HG02852 (cell line): ENCODE data around the gene PSEN2.

Experiments used
- ATAC-seq: cut with Tn5 transposase; IDR thresholded peaks from one replicate; pipeline ENCODE4 v1.9.1; 2021; ENCODE audit warnings: mild to moderate bottlenecking, moderate library complexity; ENCODE audit not compliant: unreplicated experiment

The PSEN2 gene

DNA sequence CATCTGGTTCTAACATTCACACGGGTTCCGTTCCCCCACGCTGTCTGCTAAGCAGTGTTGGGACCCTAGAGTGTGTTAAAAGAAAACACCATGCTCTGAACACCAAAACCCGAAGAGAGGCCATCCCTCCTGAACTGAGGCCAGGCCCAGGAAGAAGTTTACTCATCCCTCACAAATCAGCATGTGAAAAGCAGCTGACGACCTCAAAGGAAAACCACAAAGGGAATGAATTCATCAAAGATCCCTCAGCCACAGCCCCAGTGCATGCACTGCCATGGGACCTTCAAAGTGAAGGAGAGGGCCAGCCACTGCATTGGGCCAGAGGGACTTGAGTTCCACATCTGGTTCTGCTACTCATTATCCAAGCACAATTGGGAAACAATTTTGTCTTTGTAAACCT, 7.0 kb upstream of the PSEN2 start:
- no peak for ATAC-seq

GRCh38 chr1:226864311-226864710, 6.1 kb upstream of the PSEN2 start:
- ATAC-seq, result no peak

GRCh38 chr1:226865590-226865989, 4.8 kb upstream of the PSEN2 start:
- no peak for ATAC-seq

- no peak for ATAC-seq
These were observed 2.9 kb upstream of the PSEN2 start for GRCh38 chr1:226867461-226868054.

- ATAC-seq, result no peak
These were observed 1.7 kb upstream of the PSEN2 start for GRCh38 chr1:226868726-226869125.

DNA sequence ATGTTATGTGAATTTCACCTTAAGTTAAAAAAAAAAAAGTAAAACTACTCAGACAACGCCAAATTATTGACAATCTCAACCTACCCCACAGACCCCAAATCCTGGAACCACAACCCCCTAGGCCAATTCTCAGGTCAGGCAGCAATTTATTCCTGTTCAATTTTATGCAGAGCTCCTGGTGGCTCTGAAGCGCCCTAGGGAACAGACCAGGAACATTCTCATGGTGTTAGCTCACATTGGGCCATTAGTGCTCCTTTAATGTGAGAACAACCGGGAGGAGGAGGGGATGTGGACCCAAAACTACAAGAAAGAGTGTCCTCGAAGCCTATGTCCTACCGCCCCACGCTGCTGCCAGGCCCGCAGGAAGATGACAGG, 403 bp upstream of the PSEN2 start:
- ATAC-seq, result no peak

DNA sequence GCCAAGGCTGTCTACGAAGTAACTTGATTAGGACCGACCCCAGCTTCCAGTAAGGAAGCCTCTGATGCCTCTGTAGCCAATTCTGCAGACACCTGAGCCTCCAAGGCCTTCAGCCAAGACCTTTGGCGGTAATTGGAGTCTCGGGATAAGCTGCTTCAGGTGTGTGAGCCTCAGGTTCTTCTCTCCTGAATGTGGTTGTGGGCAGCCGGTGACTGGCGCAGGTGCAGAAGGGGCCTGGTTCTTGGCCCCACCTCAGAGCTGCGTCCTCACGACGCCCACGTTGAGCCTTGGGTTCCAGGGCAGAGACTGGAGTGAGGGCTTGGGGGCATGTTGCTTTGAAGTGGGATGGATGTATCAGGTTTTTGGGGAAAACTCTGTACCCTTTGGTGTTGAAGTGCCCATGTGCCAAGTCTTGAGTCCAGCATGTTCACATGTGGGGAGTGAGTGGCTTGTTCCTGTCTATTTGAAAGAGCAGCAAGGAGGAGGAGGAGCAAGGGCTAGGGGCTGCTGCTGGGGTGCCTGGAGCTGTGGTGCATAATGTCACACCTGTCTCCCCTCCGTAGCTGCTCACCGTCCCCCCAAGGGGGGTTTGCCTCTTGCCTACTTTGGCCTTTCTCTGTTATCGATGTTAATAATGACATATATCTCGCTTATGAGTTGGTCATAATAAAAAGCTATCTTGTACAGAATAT, 1.4 kb downstream of the PSEN2 start:
- ATAC-seq, result no peak

DNA sequence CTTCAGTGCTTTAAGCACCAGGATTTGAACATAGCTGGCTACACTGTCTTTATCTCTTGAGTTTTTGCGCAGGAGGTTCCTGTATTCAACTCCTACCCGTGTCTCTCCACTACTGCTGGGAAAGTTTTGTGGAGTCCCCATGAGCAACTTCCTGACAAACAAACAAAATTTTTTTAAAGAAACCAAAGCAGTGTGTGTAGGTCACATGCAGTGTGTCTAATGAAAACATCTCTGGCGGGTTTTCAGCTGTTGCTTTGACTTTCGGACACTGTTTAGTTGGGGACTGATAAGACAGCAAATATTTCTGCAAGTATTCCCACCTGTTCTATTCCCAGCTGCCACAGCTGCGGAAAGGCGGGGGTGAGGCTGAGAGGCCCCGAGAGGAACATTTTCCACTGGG, 2.0 kb downstream of the PSEN2 start:
- no peak for ATAC-seq

- no peak for ATAC-seq
These were observed 3.6 kb downstream of the PSEN2 start for GRCh38 chr1:226873771-226874578.

GRCh38 chr1:226874579-226875425, 4.4 kb downstream of the PSEN2 start:
- ATAC-seq, result no peak

- no peak for ATAC-seq
These were observed 5.4 kb downstream of the PSEN2 start for GRCh38 chr1:226875641-226876295.

GRCh38 chr1:226877669-226878068, 7.3 kb downstream of the PSEN2 start:
- ATAC-seq, result no peak

DNA sequence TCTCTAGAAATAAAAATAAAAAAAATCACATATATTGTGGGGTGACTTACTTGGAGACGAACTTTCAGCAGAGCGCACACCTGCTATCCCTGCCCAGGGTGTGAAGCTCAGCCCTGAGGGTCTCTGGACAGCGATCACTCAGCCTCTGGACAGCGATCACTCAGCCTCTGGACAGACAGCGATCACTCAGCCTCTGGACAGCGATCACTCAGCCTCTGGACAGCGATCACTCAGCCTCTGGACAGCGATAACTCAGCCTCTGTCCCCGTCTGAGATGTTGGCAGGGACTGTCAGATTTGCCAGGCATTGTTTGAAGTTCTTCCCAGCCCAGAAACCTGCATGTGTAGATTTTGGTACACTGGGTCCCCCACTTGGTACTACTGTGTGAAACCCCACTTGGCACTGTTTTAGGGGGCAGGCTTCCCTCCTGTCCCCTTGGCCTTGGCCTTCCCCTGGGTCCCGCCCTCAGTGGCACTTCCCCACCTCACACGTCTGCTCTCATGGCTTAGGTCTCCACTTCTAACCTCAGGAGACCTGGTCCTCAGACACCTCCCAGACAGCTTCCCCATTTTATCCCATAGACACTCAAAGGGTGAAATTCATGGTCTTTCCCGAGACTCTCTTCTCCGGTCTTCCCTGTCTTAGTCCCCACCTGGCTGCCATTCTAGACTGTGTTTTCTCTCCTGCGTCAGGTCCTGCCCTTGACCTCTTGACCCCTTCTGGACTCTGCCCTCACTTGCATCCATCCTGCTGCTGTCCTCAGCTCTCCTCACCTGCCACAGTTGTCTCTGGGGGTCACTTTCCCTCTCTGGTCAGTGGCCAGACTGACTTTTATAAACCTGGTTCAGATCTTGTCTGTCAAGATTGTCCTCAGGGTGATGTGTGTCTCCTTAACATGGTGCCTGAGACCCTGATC, 10.2 kb downstream of the PSEN2 start:
- no peak for ATAC-seq

DNA sequence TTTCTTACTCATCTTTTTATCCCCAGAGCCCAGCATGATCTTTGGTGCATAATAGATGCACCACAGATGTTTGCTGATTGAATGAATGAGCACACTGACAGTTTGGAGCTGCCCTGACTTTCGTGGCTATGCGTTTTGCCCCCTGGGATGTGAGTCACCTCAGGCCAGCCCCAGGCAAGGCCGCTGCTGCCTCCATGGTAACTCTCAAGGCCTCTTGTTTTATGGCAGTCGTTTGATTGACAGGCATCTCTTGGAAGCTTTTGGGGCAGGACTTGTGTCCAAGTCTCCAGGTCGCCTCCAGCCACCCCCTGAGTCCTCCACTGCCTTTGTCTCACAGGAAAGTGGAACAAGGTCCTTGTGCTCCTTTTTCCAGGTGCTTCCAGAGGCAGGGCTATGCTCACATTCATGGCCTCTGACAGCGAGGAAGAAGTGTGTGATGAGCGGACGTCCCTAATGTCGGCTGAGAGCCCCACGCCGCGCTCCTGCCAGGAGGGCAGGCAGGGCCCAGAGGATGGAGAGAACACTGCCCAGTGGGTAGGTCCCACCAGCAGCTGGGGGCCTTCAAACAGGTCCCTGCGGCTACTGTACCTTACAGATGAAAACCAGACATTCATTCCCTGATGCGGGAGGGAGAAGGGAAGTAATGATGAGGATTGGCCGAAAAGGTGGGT, 11.2 kb downstream of the PSEN2 start:
- ATAC-seq, result no peak

DNA sequence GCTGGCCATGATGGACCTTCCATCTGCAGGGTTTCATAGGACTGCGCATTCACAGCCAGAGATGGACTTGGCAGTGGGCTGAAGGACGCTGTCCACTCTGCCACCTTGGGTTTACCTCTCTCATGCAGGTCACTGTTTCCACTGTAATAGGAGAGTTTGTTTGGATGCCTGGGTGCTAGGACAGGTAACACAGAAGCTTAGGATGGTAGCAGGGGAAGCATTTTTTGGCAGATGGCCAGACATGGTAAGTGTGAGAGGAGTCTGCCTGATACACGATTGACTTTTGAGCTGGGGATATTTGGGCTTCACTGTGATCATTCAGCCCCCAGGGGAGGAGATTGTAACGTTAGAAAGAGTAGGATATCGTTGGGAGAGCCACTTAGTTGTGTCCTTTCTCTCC, 11.8 kb downstream of the PSEN2 start:
- peak; percentile 7 for ATAC-seq

DNA sequence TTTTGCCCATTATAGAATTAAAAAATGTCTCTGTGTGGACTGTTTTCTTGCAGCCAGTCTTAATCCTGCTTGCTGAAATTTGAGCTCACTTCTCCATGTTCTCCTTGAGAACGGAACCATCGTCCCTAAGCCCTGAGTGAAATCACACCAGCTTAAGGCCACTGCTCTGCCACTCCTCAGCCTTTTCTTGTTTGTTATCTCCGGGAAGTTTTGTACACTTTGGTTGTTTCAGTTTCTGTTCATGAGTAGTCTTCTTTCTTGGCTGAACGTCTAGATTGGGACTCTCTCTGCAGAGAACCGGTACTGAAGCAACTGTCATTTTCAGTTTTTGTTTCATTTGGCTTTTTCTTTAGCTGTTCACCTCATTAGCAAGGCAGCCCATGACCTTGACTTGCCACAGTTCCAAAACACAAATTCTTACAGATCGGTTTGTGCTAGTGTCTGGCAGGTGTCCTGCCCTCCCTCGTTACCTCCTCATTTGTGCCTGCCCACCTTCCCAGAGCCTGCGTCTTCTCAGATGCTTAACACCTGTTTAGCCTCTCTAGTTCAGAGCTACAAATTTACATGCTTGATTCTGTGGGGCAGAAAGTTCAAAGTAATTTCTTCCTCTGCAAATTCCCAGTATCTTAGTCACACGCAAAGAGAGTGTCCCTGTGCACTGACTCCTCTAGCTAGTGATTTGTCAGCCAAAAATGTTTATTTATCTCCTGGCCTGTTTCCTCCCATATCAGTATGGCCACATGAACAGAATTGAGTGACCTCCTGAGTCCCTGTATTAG, 12.4 kb downstream of the PSEN2 start:
- peak; percentile 95 for ATAC-seq

DNA sequence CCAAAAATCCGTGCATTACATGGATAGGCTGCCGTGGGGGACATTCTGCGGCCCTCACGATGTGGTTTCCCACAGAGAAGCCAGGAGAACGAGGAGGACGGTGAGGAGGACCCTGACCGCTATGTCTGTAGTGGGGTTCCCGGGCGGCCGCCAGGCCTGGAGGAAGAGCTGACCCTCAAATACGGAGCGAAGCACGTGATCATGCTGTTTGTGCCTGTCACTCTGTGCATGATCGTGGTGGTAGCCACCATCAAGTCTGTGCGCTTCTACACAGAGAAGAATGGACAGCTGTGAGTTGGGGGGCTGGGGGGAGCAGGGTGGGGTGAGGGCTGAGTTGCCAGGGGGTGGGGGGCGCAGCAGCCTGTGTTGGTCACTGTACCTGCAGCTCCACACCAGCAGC, 13.2 kb downstream of the PSEN2 start:
- no peak for ATAC-seq

- ATAC-seq, result no peak
These were observed 13.8 kb downstream of the PSEN2 start for GRCh38 chr1:226884116-226884625.
